Ectodermal cell (in vitro differentiated cells): ENCODE measurements around the gene VARS2.

Experiments
- H3K27ac ChIP-seq: 2 replicates; pipeline ENCODE4 v1.7.0; 2013; ENCODE audit warnings: mild to moderate bottlenecking, low read depth, low read length; ENCODE audit not compliant: insufficient read depth, poor library complexity, severe bottlenecking
- H3K27me3 ChIP-seq: 2 replicates; pipeline ENCODE4 v1.7.0; 2013; ENCODE audit warnings: mild to moderate bottlenecking, low read length; ENCODE audit not compliant: insufficient read depth, control insufficient read depth, poor library complexity, severe bottlenecking
- H3K36me3 ChIP-seq: one replicate; pipeline ENCODE4 v1.7.0; 2013; ENCODE audit warnings: low read length; ENCODE audit not compliant: control insufficient read depth, insufficient read depth
- H3K4me1 ChIP-seq: one replicate; pipeline ENCODE4 v1.7.0; 2013; ENCODE audit warnings: low read length; ENCODE audit not compliant: control insufficient read depth, insufficient read depth
- H3K4me3 ChIP-seq: 2 replicates; pipeline ENCODE4 v1.7.0; 2013; ENCODE audit warnings: low read depth, low read length, control low read depth; ENCODE audit not compliant: insufficient read depth
- H3K9me3 ChIP-seq: 2 replicates; pipeline ENCODE4 v1.7.0; 2013; ENCODE audit warnings: mild to moderate bottlenecking, low read length, moderate library complexity; ENCODE audit not compliant: control insufficient read depth
- WGBS, 2 experiments: methylation state at CpG; one replicate each; pipeline ENCODE4 v1.1.7; 2013; ENCODE audit warnings: missing lambda C conversion rate in 2 of 2; 5-methylcytosine and 5-hydroxymethylcytosine counted together

The VARS2 gene

GRCh38 chr6:30891816-30892538 is 22.1 kb upstream of the VARS2 start:
- Histone ChIP-seq H3K9me3 (no peaks in the 10 kb centered on the region), H3K4me1 (peaks cover 33% of the 10 kb centered on the region), H3K27me3 (no peaks in the 10 kb centered on the region), H3K4me3 (no peak overlapping the region), H3K36me3 (peaks cover 77% of the 10 kb centered on the region), H3K27ac (no peak overlapping the region)
- WGBS, 2 experiments, result 92 to 95% methylated on average over 21 of the region's 21 CpGs

- peaks cover 84% of the 10 kb centered on the region for H3K36me3 ChIP-seq
- H3K27me3 ChIP-seq, result no peaks in the 10 kb centered on the region
- no peaks in the 10 kb centered on the region for H3K9me3 ChIP-seq
- H3K4me3 ChIP-seq, result no peak overlapping the region
- H3K4me1 ChIP-seq, result peaks cover 26% of the 10 kb centered on the region
- no peak overlapping the region for H3K27ac ChIP-seq
- WGBS, 2 experiments, result 88 to 89% methylated on average over 16 of the region's 16 CpGs
These were observed 20.9 kb upstream of the VARS2 start for GRCh38 chr6:30893001-30893591.

- no peak overlapping the region for H3K4me3 ChIP-seq
- no peaks in the 10 kb centered on the region for H3K9me3 ChIP-seq
- H3K27me3 ChIP-seq, result no peaks in the 10 kb centered on the region
- peaks cover 87% of the 10 kb centered on the region for H3K36me3 ChIP-seq
- no peak overlapping the region for H3K27ac ChIP-seq
- WGBS, 2 experiments, result 95% methylated on average over 8 of the region's 8 CpGs
- H3K4me1 ChIP-seq, result peaks cover 26% of the 10 kb centered on the region
These were observed 20.4 kb upstream of the VARS2 start for GRCh38 chr6:30893666-30894065.

GRCh38 chr6:30894381-30894780 is 19.7 kb upstream of the VARS2 start:
- H3K4me3 ChIP-seq, result no peak overlapping the region
- no peaks in the 10 kb centered on the region for H3K9me3 ChIP-seq
- peaks cover 26% of the 10 kb centered on the region for H3K4me1 ChIP-seq
- H3K27ac ChIP-seq, result no peak overlapping the region
- 95 to 96% methylated on average over 12 of the region's 12 CpGs for WGBS, 2 experiments
- no peaks in the 10 kb centered on the region for H3K27me3 ChIP-seq
- H3K36me3 ChIP-seq, result peaks cover 86% of the 10 kb centered on the region

- no peak overlapping the region for H3K27ac ChIP-seq
- WGBS, 2 experiments, result 88 to 94% methylated on average over 3 of the region's 3 CpGs
- no peak overlapping the region for H3K4me3 ChIP-seq
- H3K4me1 ChIP-seq, result peaks cover 24% of the 10 kb centered on the region
- no peaks in the 10 kb centered on the region for H3K27me3 ChIP-seq
- H3K9me3 ChIP-seq, result no peaks in the 10 kb centered on the region
- H3K36me3 ChIP-seq, result peaks cover 83% of the 10 kb centered on the region
These were observed 19.1 kb upstream of the VARS2 start for GRCh38 chr6:30894935-30895334.

GRCh38 chr6:30895343-30895742 is 18.7 kb upstream of the VARS2 start:
- Histone ChIP-seq H3K36me3 (peaks cover 79% of the 10 kb centered on the region), H3K9me3 (no peaks in the 10 kb centered on the region), H3K4me3 (no peak overlapping the region), H3K27me3 (no peaks in the 10 kb centered on the region), H3K4me1 (peaks cover 20% of the 10 kb centered on the region), H3K27ac (no peak overlapping the region)
- 89 to 92% methylated on average over 10 of the region's 10 CpGs for WGBS, 2 experiments

GRCh38 chr6:30896541-30896940 is 17.5 kb upstream of the VARS2 start:
- Histone ChIP-seq H3K9me3 (no peaks in the 10 kb centered on the region), H3K27ac (no peak overlapping the region), H3K4me3 (no peak overlapping the region), H3K36me3 (peaks cover 69% of the 10 kb centered on the region), H3K4me1 (peaks cover 10% of the 10 kb centered on the region), H3K27me3 (no peaks in the 10 kb centered on the region)
- whole genome bisulfite sequencing, 2 experiments, result 91 to 94% methylated on average over 13 of the region's 13 CpGs

GRCh38 chr6:30897882-30898281 is 16.2 kb upstream of the VARS2 start:
- Histone ChIP-seq H3K9me3 (no peaks in the 10 kb centered on the region), H3K27ac (no peak overlapping the region), H3K36me3 (peaks cover 57% of the 10 kb centered on the region), H3K4me1 (peaks cover 4% of the 10 kb centered on the region), H3K27me3 (no peaks in the 10 kb centered on the region), H3K4me3 (no peak overlapping the region)
- 90 to 91% methylated on average over 16 of the region's 16 CpGs for WGBS, 2 experiments

- 93% methylated on average over 23 of the region's 23 CpGs for WGBS, 2 experiments
- Histone ChIP-seq H3K27me3 (no peaks in the 10 kb centered on the region), H3K36me3 (peaks cover 47% of the 10 kb centered on the region)
These were observed 15.2 kb upstream of the VARS2 start for GRCh38 chr6:30898750-30899360.

GRCh38 chr6:30900863-30901417 is 13.1 kb upstream of the VARS2 start:
- no peaks in the 10 kb centered on the region for H3K9me3 ChIP-seq
- H3K27me3 ChIP-seq, result no peaks in the 10 kb centered on the region
- no peak overlapping the region for H3K27ac ChIP-seq
- 92 to 94% methylated on average over 1 of the region's 1 CpG for WGBS, 2 experiments
- H3K4me1 ChIP-seq, result peaks cover 2% of the 10 kb centered on the region
- H3K36me3 ChIP-seq, result peaks cover 29% of the 10 kb centered on the region
- H3K4me3 ChIP-seq, result no peak overlapping the region

More at GRCh38 chr6:30898750-30899360, 15.2 kb upstream of the VARS2 start:
- Histone ChIP-seq H3K4me1 (peaks cover 4% of the 10 kb centered on the region), H3K27ac (no peak overlapping the region), H3K9me3 (no peaks in the 10 kb centered on the region), H3K4me3 (no peak overlapping the region)
